Body of pancreas (tissue), 4 donors: ENCODE data around the gene SYT6. TPM values are rescaled to one million over a fixed set of nuclear protein-coding genes. Genes with fewer than 3 reads are reported as not detected.

ENCODE experiments used
- ATAC-seq: fragments of 150-250 bp; one replicate; pipeline ENCODE4 v1.9.1; 2016
- DNase-seq, 4 donors: peaks; one replicate each; pipeline ENCODE4 v3.0.0-alpha.2; 2019
- H3K27ac ChIP-seq, 4 donors: fragments of 200-600 bp; sonication (generic); 1 replicate in 3 of 4; 2 replicates in 1 of 4; pipeline versions ENCODE4 v1.5.1 to v1.6.1; 2016 to 2019; ENCODE audit warnings: mild to moderate bottlenecking in 1 of 4, mixed read lengths in 1 of 4, moderate library complexity in 1 of 4
- H3K27me3 ChIP-seq, 2 donors: fragments of 200-600 bp; sonication (generic); one replicate each; pipeline ENCODE4 v1.6.0; 2016; ENCODE audit warnings: mild to moderate bottlenecking in 1 of 2
- H3K36me3 ChIP-seq, 2 donors: fragments of 200-600 bp; sonication (generic); replicated peaks in 1 of 2; 2 replicates each; pipeline ENCODE4 v1.5.1; 2016; ENCODE audit warnings: low read depth in 2 of 2; ENCODE audit not compliant: insufficient read depth in 1 of 2
- H3K4me1 ChIP-seq: fragments of 200-600 bp; sonication (generic); one replicate; pipeline ENCODE4 v1.6.0; 2016
- H3K4me3 ChIP-seq, 2 donors: fragments of 200-600 bp; sonication (generic); 1 replicate in 1 of 2; 2 replicates in 1 of 2; pipeline ENCODE4 v1.5.1; 2016 to 2019
- H3K9me3 ChIP-seq, 3 donors: fragments of 200-600 bp; sonication (generic); 1 replicate in 2 of 3; 2 replicates in 1 of 3; pipeline ENCODE4 v1.5.1; 2016
- POLR2A ChIP-seq, 3 donors: fragments of 450-650 bp; IDR thresholded peaks; one replicate each; pipeline ENCODE4 v1.6.1; 2016; ENCODE audit warnings: antibody characterized with exemption in 3 of 3, mild to moderate bottlenecking in 2 of 3
- WGBS, 2 donors: methylation state at CpG; one replicate each; pipeline ENCODE4 v1.1.5; 2017; 5-methylcytosine and 5-hydroxymethylcytosine counted together
- intact Hi-C: fragments of 100-400 bp; cut with DNase I; formaldehyde crosslinking; loops from one replicate; pipeline ENCODE4 v1.15.1; 2023
- total RNA-seq, 2 donors: library from RNA; depleted of rRNA; stranded (reverse); fragments of >200 nt; gene quantifications; one replicate each; pipeline ENCODE4 v1.1.0, GENCODE V29; 2016
- TF ChIP-seq, protein P1 (sequence below), 7 experiments: fragments of 450-650 bp in 4 of 7; fragments of 200-600 bp in 3 of 7; sonication (generic) in 3 of 7; IDR thresholded peaks; one replicate each; pipeline ENCODE4 v1.5.1; 2016 to 2019; ENCODE audit warnings: antibody characterized with exemption in 7 of 7

The SYT6 gene
- total RNA-seq, 2 donors from 2014 or later: 3.3 to 4.4 TPM

DNA sequence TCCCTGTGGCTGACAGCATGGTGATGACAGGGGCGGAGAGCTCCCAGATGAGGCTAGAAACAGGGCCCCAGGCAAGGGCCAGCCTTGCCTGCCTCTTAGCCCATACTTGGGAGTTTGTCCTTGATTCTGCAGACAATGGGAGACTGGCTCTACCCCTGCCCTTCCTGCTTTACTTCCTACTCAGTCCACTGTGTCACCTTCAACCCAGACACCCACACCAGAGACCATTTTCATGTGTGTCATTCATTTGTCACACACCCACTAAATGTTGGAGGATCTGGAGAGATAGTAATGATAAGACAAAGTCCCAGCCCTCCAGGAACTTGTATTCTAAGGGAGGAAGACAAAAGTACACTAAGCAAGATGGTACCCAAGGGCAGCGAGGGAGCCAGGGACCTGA is 43.7 kb downstream of the SYT6 start:
- H3K27ac ChIP-seq: no peak overlapping the region
- intact Hi-C loops: no loop called here

DNA sequence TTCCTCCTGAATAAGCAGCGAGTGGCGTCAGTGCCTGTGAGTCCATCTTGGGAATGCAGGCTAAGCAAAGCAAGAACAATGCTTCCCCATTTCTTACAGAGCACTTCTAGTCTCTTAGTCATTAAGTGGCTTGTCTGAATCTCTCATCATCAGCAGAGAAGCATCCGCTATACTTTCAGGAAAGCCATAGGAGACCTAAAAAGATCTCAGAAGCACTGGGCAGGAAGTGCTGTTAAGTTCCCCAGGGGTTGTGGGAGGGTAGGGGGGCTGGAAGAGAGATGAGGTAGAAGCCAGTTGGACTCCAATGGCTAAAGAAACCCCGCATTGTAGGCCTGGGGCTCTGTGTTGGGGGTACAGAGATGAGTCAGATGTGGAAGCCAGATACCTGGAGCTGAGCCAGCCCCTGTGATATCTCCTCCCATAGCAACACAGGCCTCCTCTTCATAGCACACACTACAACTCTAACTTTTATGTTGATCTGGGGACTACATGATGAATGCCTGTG is 44.9 kb downstream of the SYT6 start:
- DNase-seq (peak in 2 of 4 donors; percentile 28 to 42), ATAC-seq (no peak)
- no peaks in the 10 kb centered on the region for H3K36me3 ChIP-seq
- peak overlapping the region in 1 of 4 donors; percentile 24 for H3K27ac ChIP-seq
- H3K4me3 ChIP-seq: no peak overlapping the region
- no peaks in the 10 kb centered on the region for H3K27me3 ChIP-seq
- no peak for TF ChIP-seq POLR2A (IDR thresholded peaks at IDR 0.05)
- no peaks in the 10 kb centered on the region for H3K4me1 ChIP-seq
- 74 to 82% methylated on average over 4 of the region's 4 CpGs for WGBS, 2 donors
- intact Hi-C loops: no loop called here
- H3K9me3 ChIP-seq: no peaks in the 10 kb centered on the region

More for the DNA sequence above, 43.7 kb downstream of the SYT6 start:
- Histone ChIP-seq H3K4me3 (no peak overlapping the region), H3K27me3 (no peaks in the 10 kb centered on the region), H3K36me3 (no peaks in the 10 kb centered on the region), H3K9me3 (no peaks in the 10 kb centered on the region), H3K4me1 (no peaks in the 10 kb centered on the region)
- no peak for ATAC-seq
- 87 to 88% methylated on average over 2 of the region's 2 CpGs for WGBS, 2 donors
- TF ChIP-seq, protein P1, sequence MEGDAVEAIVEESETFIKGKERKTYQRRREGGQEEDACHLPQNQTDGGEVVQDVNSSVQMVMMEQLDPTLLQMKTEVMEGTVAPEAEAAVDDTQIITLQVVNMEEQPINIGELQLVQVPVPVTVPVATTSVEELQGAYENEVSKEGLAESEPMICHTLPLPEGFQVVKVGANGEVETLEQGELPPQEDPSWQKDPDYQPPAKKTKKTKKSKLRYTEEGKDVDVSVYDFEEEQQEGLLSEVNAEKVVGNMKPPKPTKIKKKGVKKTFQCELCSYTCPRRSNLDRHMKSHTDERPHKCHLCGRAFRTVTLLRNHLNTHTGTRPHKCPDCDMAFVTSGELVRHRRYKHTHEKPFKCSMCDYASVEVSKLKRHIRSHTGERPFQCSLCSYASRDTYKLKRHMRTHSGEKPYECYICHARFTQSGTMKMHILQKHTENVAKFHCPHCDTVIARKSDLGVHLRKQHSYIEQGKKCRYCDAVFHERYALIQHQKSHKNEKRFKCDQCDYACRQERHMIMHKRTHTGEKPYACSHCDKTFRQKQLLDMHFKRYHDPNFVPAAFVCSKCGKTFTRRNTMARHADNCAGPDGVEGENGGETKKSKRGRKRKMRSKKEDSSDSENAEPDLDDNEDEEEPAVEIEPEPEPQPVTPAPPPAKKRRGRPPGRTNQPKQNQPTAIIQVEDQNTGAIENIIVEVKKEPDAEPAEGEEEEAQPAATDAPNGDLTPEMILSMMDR (IDR thresholded peaks at IDR 0.05): no peak
- TF ChIP-seq POLR2A (IDR thresholded peaks at IDR 0.05): no peak
- no peak for DNase-seq

DNA sequence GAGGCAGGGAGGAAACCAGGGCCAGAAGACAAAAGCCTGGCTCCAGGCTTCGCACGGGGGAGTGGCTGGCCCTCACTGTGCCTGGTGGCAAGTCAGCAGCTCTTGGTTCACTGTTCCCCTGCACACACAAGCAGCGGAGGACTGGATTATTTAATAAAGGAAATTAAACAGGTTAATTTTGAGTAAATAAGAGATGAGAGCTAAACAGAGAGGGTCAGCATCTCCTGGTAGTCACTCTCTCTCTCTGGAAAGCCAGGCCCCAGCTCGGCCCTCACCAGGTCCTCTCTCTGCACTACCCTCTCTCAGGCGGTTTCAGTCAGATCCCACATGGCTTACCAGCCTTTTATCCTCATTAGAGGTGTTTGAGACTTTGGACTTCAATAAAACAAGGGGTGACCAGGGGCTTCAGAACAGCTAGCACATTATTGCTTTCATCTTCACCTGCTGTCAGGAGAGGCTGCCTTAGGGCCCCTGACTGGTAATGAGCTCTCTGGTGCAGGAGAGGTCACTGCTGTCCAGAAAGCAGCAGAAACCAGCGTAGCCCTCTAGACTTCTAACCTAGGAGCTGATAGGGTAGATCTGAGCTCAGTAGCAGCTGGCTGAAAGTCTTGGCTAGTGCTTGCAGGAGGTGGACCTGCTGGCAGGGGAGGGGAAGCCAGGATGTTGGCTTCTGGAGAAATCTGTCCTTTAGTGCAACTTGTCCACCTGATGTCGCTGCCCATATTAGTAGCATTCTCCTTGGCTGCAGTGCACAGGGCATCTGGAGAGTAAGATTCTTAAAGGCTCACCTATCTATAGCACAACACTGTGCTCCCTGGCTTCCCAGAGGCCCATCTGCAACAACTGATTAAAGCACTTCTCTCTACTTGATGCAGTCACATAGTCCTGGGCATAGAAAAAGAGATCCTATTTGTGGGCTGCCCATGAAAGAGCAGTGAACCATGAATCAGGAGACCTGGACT is 45.9 kb downstream of the SYT6 start:
- Histone ChIP-seq H3K9me3 (no peaks in the 10 kb centered on the region), H3K27me3 (no peaks in the 10 kb centered on the region), H3K4me1 (no peaks in the 10 kb centered on the region), H3K4me3 (no peak overlapping the region), H3K27ac (no peak overlapping the region), H3K36me3 (no peaks in the 10 kb centered on the region)
- TF ChIP-seq, protein P1 (IDR thresholded peaks at IDR 0.05): peak in 1 of 7 experiments; percentile 13
- TF ChIP-seq POLR2A (IDR thresholded peaks at IDR 0.05): no peak
- 61 to 79% methylated on average over 7 of the region's 7 CpGs for WGBS, 2 donors
- DNase-seq: no peak
- no peak for ATAC-seq
- intact Hi-C loops: no loop called here

DNA sequence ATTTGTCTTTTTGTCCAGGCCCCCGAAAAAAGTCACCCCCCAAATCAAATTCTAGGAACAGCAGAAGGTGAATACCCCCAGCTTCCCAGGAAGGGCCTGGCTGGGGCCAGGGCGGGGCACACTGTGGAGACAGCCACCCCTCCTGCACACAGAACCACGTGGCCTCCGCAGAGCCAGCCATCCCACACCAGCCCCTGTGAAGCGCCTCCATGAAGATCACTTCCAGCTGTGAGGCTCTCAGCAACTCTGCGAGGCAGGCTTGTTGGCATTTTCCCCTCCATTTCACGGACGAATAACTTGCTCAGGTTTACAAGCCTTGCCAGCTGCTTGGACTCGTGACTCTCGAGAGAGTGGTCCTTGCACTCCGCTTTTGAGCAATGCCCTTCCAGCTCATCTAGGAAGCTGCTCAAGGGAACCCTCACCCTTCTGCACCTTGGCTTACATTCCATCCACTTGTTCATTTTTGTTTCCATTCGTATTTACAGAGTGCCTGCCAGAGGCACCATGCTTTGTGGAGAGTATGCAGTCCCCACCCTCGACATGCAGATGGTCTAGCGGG is 48.2 kb downstream of the SYT6 start:
- no peak overlapping the region for H3K4me3 ChIP-seq
- H3K4me1 ChIP-seq: no peaks in the 10 kb centered on the region
- DNase-seq (no peak), ATAC-seq (no peak)
- 67 to 78% methylated on average over 14 of the region's 14 CpGs for WGBS, 2 donors
- H3K27ac ChIP-seq: no peak overlapping the region
- H3K9me3 ChIP-seq: no peaks in the 10 kb centered on the region
- no peak for TF ChIP-seq POLR2A (IDR thresholded peaks at IDR 0.05)
- TF ChIP-seq, protein P1 (IDR thresholded peaks at IDR 0.05): no peak
- H3K27me3 ChIP-seq: no peaks in the 10 kb centered on the region
- intact Hi-C loops: no loop called here
- H3K36me3 ChIP-seq: no peaks in the 10 kb centered on the region

DNA sequence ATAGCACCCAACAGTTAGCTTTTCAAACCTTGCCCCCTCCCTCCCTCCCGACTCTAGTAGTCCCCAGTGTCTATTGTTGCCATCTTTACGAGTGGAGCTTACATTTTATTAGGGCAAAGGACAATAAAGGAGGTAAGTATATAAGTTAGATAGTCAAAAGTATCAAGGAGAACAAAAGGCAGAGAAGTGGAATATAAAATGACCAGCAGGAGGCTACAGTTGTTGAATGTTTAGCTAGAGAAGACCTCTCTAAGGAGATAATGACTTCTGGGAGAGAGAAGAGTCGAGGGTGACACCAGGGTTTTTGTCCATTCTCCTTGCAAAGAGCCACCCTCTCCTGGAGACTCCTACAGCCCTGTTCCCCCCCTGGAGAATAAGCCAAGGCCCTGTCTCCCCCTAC is 48.7 kb downstream of the SYT6 start:
- Histone ChIP-seq H3K36me3 (no peaks in the 10 kb centered on the region), H3K9me3 (no peaks in the 10 kb centered on the region), H3K4me1 (no peaks in the 10 kb centered on the region), H3K27ac (no peak overlapping the region), H3K27me3 (no peaks in the 10 kb centered on the region), H3K4me3 (no peak overlapping the region)
- no peak for ATAC-seq
- DNase-seq: no peak
- intact Hi-C loops: no loop called here
- 48 to 56% methylated on average over 3 of the region's 3 CpGs for WGBS, 2 donors
- TF ChIP-seq, protein P1 (IDR thresholded peaks at IDR 0.05): no peak
- TF ChIP-seq POLR2A (IDR thresholded peaks at IDR 0.05): no peak
